Smooth muscle cell of the brain vasculature (primary cell): Measurements from ENCODE around the gene PRR22.
"Not testable (repeated sequence)": the region's sequence is repeated elsewhere in the genome, so short reads cannot be mapped to it uniquely, and the experiment has no call there.

ENCODE experiments used
- DNase-seq: peaks from one replicate; pipeline ENCODE4 v3.0.0-alpha.2; 2012; ENCODE audit warnings: low read depth, low spot score

PRR22 gene

GRCh38 chr19:5790559-5791520, 6.3 kb upstream of the PRR22 start, which contains the start of gene DUS3L:
DUS3L (minus strand) TSS chr19:5791163; CDS start chr19:5791141, 22 bp downstream.
- peak; percentile 96 for DNase-seq

DNA sequence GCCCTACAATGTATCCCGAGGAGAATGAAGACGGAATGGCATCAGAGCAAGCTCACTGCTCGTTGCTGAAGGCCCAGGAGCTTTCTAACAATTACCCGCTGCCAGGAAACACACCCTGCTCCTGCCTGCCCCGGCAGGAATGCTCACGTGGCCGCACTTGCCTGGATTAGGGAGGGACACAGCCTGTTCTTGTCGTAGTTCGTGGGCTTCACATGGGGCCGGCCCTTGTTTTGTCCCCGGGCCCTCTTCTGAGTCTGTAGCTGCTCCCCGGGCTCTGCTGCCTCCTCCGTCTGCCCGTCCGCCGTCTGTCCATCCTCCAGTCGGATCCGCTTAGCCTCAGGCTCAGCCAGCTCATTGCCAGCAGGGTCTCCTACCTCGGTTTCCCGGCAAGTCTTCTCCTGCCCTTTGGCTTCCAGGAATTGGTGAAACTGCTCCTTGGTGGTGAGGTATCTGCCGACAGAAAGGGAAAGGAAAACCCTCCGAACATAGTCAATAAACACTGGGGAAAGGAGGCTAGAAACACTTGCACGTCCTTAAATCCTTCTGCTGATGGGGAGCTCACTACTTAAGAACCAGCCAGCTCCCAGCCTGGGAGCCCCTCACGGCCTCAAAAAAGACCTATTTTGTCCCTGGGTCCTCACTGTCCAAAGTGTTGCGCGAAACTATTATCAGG, 5.5 kb upstream of the PRR22 start:
- no peak for DNase-seq

DNA sequence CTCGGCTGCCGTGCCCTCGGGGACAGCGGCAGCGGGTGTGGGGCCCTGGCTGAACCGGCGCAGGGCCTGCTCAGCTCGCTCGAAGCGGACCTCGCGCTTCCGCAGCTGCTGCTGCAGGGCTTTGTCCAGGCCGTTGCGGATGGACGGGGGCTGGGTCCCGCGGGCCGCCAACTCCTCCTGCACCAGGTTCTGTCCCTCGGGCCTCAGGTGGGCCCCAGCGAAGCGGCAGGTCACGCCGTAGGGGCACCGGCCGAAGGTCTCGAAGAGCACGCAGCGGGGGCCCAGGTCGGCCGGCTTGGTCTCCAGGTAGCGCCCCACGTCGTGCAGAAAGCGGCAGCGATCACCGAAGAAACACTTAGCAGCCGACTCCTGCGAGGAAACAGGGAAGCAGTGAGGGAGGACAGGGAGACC, 4.8 kb upstream of the PRR22 start:
- no peak for DNase-seq

DNA sequence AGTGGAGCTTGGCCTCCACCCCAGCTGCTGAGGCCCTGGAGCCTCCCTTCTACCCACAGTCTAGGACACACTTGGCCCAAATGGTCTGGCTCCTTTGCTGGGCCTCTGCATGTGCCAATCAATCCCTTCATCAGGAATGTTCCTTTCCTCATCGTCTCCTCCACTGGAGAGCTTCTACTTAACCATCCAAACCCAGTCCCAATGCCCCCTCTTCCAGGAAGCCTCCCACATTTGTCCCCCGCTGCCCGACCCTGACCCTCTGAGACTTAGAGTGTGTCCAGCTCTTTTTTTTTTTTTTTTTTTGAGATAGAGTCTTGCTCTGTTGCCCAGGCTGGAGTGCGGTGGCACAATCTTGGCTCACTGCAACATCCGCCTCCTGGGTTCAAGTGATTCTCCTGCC, 3.9 kb upstream of the PRR22 start:
- DNase-seq = no peak

DNA sequence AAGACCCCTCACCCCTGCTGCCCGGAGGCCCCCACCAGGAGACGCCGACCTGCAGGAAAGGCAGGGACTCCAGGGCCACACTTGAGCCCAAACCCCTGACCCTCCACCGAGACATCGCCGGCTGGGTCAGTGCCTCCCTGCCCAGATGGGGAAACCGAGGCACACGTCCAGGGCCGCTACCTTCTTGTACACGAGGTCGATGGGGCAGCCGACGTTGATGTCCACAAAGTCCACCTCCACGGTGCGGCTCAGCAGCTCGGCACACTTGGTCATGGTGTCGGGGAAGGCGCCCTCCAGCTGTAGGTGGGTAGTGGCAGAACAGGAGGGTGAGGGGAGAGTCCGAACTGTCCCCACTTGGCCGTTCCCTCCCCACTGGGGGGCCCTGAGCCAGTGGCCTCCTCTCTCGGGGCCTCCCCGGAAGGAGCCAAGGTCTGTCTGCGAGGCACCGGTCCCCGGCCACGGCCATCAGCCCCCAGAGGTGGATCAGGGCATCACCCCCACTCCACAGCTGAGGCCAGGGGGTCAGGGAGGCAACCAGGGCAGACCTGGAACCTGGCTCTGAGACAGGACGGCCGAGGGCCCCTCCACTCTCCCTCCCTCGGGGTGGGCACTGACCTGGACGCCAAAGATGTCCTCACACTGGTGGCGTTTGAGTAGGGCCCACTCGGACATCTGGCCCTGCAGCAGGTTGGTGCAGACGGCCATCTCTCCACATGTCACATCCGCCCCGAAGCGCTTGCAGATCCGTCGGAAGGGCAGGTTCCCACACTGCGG, 3.0 kb upstream of the PRR22 start:
- DNase-seq = no peak

GRCh38 chr19:5786593-5787408, 2.3 kb upstream of the PRR22 start:
- no peak for DNase-seq

- no peak for DNase-seq
Observed at GRCh38 chr19:5785423-5785822, 877 bp upstream of the PRR22 start.

GRCh38 chr19:5782945-5783919, 1.3 kb downstream of the PRR22 start:
- no peak for DNase-seq

GRCh38 chr19:5782322-5782721, 2.2 kb downstream of the PRR22 start:
- no peak for DNase-seq

- not testable (repeated sequence) for DNase-seq
Observed at GRCh38 chr19:5780916-5781315, 3.6 kb downstream of the PRR22 start.

- no peak for DNase-seq
Observed at GRCh38 chr19:5778402-5778801, 6.1 kb downstream of the PRR22 start.

GRCh38 chr19:5775668-5776309, 8.8 kb downstream of the PRR22 start:
- DNase-seq = no peak

GRCh38 chr19:5774921-5775320, 9.6 kb downstream of the PRR22 start:
- DNase-seq = no peak

GRCh38 chr19:5773276-5773675, 11.3 kb downstream of the PRR22 start:
- DNase-seq = no peak

DNA sequence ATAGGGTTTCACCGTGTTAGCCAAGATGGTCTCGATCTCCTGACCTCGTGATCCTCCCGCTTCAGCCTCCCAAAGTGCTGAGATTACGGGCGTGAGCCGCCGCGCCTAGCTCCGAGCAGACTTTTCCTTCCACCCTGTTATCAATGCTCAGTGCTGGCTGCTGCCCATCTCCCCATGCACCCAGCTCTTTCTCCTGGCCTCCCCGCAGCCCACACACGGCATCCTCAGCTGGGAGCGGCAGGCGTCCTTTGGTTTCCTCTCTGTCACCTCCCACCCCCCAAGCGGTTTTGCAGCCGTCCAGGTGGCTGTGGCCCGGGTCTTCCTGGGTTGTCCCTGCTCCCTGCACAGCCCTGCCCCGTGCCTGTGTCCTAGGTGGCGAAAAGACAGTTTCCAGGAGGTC, 12.1 kb downstream of the PRR22 start:
- no peak for DNase-seq

DNA sequence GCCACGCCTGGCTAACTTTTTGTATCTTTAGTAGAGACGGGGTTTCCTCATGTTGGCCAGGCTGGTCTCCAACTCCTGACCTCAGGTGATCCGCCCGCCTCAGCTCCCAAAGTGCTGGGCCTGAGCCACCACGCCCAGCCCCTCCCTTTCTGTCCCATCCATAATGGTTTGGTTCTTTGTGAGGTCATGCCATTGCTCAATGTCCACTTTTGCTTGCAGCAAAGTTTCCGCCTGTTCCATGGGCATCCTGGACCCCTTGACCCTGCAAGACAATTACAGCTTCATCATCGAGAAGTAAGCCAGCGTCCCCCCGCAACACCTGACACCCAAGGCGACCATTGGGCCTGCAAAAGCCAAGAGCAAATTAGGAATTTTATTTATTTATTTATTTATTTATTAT, 16.6 kb downstream of the PRR22 start:
- DNase-seq = no peak

- DNase-seq = no peak
Observed at GRCh38 chr19:5765220-5765619, 19.3 kb downstream of the PRR22 start.

GRCh38 chr19:5762608-5763217, 21.8 kb downstream of the PRR22 start:
- DNase-seq = no peak

DNA sequence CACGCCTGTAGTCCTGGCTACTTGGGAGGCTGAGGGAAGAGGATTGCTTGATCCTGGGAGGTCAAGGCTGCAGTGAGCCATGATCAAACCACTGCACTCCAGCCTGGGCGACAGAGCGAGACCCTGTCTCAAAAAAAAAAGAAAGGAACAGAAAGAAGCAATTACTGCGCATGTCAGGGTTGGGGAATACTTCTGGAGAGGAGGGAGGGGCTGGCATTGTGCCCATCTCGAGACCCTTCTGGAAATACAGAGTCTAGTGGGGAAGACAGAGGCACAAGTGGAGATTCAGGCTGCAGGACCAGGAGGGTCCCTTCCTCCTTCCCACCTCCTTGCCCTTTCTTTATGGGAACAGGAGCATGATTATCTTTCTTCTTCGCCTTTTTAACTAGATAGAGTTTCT, 30.8 kb downstream of the PRR22 start:
- DNase-seq = no peak
